Heart left ventricle (tissue), 16 donors: ENCODE results near the gene LARP1. TPM values are rescaled to one million over a fixed set of nuclear protein-coding genes. Genes with fewer than 3 reads are reported as not detected.

ENCODE experiments used
- ATAC-seq, 4 donors: fragments of 200-7000 bp; cut with Tn5 transposase; one replicate each; pipeline ENCODE4 v1.9.1; 2020 to 2022; ENCODE audit warnings: moderate library complexity in 4 of 4, mild to moderate bottlenecking in 3 of 4, moderate number of reproducible peaks in 1 of 4
- DNase-seq, 5 donors: peaks; one replicate each; pipeline ENCODE4 v3.0.0-alpha.2; 2020
- H3K27ac ChIP-seq, 12 donors: fragments of 200-600 bp; sonication (generic) in 4 of 12; one replicate each; pipeline versions ENCODE4 v1.5.0 to v1.8.0; 2016 to 2022; ENCODE audit warnings: mild to moderate bottlenecking in 2 of 12
- H3K27me3 ChIP-seq, 9 donors: fragments of 200-600 bp; sonication (generic) in 2 of 9; one replicate each; pipeline versions ENCODE4 v1.5.1 to v1.8.0; 2016 to 2022; ENCODE audit warnings: mild to moderate bottlenecking in 3 of 9
- H3K36me3 ChIP-seq, 9 donors: fragments of 200-600 bp; sonication (generic) in 2 of 9; one replicate each; pipeline versions ENCODE4 v1.5.0 to v1.8.0; 2018 to 2022; ENCODE audit warnings: mild to moderate bottlenecking in 2 of 9
- H3K4me1 ChIP-seq, 12 donors: fragments of 200-600 bp; sonication (generic) in 4 of 12; one replicate each; pipeline versions ENCODE4 v1.5.0 to v1.8.0; 2016 to 2022; ENCODE audit warnings: mild to moderate bottlenecking in 3 of 12
- H3K4me3 ChIP-seq, 12 donors: fragments of 200-600 bp; sonication (generic) in 4 of 12; one replicate each; pipeline versions ENCODE4 v1.5.0 to v1.8.0; 2017 to 2022; ENCODE audit warnings: mild to moderate bottlenecking in 9 of 12, moderate library complexity in 4 of 12
- H3K9me3 ChIP-seq, 12 donors: fragments of 200-600 bp; sonication (generic) in 4 of 12; one replicate each; pipeline versions ENCODE4 v1.5.0 to v1.8.0; 2016 to 2022; ENCODE audit warnings: mild to moderate bottlenecking in 1 of 12
- POLR2A ChIP-seq, 2 donors: fragments of 450-650 bp; IDR thresholded peaks; one replicate each; pipeline ENCODE4 v1.6.1; 2017; ENCODE audit warnings: antibody characterized with exemption in 2 of 2, mild to moderate bottlenecking in 2 of 2, moderate library complexity in 2 of 2
- WGBS, 4 donors: extraction: QIAGEN DNeasy Blood & Tissue Kit in 2 of 4; methylation state at CpG; one replicate each; pipeline versions ENCODE4 v1.1.5 to v1.1.7; 2013 to 2018; 5-methylcytosine and 5-hydroxymethylcytosine counted together
- intact Hi-C, 10 donors: fragments of 100-400 bp; cut with DNase I; formaldehyde crosslinking; loops; one replicate each; pipeline versions ENCODE4 v1.11.1 to v1.14.2; 2022
- polyA plus RNA-seq, 2 donors: library from polyadenylated mRNA; stranded (reverse); fragments of 200-250 nt; gene quantifications; one replicate each; pipeline ENCODE4 v1.2.3, GENCODE V29; 2013
- total RNA-seq, 9 donors: library from RNA; depleted of rRNA in 2 of 9; stranded (reverse); fragments of >200 nt in 2 of 9; fragmentation: NEBNext Ultra II Directional in 3 of 9; extraction: Animal tissue kit (Norgen Biotek cat#: 25700) in 3 of 9; gene quantifications; one replicate each; pipeline versions ENCODE4 v1.1.0 to v1.2.4, GENCODE V29; 2016 to 2023
- TF ChIP-seq, protein P1 (sequence below), 12 donors: fragments of 200-600 bp; sonication (generic) in 4 of 12; IDR thresholded peaks; one replicate each; pipeline versions ENCODE4 v1.5.0 to v1.8.0; 2018 to 2022; ENCODE audit warnings: antibody characterized with exemption in 12 of 12, mild to moderate bottlenecking in 5 of 12
- donor health status: ischemic (EF 13 %, LVEDD 7.1; RV severe dilation, severe dysfunction).
- donor health status: healthy with polysubstance abuse.
- donor health status: DM: no; HTN: yes; CAD: no.
- donor health status: DM: no; HTN: no; CAD: no.
- donor health status: ischemic (EF 25% LVEDD 6.9; RV normal size, moderate dysfunction).
- donor health status: ischemic (EF 25% LVEDD 5.7; RV mildly dilated, moderate dysfunction).
- donor health status: healthy.
- donor health status: DM: yes; HTN: yes; CAD: no.
- donor health status: ischemic (EF 35%, LVEDD 5.7; RV mildly dilated, moderate dysfunction).
- donor health status: nonischemic (EF 11% LVEDD 7.7; RV severe dilation, severe dysfunction).
- donor health status: DM: yes; HTN: yes; CAD: no.
- donor health status: PGD.
- donor health status: ischemic (EF 29% LVEDD 5.4; RV normal size, mild dysfunction).
- donor health status: nonischemic (EF 23%, LVEDD 6.1; RV moderate dilation, normal function).

LARP1 gene
- total and polyA plus RNA-seq, 11 donors = 36.5 to 189 (median 164) TPM

DNA sequence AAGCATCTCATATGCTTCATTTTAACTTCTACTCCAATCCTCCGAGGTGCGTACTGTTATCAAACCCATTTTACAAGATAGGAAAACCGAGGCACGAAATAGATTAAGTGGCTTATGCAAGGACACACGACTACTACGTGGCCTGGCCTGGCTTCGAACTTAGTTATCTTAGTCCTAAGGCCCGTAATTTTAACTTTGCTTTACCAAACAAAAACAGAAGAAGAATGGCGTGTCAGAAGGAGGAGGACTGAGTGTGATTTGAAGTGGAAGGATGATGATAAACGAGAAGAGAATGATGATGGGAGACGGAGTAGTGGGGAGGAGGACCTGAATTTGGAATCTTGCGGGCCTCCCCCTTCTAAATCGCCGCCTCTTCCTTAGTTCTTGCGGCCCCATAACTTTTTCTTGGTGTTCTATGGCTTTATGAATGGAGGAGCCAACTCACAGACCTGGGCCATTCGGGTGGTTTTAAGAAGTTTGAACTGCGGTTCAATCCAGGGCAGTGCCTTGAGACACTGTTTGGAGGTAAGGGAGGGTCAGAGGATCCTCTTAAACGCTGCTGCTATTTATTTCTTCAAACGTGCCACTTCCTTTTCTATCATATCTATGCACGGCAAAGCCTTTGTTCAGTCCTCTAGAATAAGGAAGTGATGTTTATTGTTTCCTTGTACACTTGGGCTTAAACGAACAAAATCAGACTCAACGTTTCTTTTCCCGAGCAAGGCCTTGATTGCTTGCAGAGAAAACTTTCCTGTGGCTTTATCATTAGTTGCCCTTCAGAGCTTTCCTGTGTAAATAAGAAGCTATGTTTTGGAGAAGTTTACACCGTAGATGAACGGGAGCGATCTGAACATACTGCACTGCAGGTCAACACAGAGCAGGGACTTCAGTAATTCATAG is 104.0 kb downstream of the LARP1 start:
- intact Hi-C loops = loop anchor here in 8 of 10 donors (1.0 to 5.0 kb wide), 5 partner anchors 22 to 104 kb away; partner anchors contain the start of genes LARP1 (in 7 of the 8) and GEMIN5 (in 2 of the 8)
- peak overlapping the region; percentile 92 to 100 (median 98) for H3K27ac ChIP-seq
- ATAC-seq (no peak), DNase-seq (no peak)
- WGBS, 4 donors = 1 to 2% (median 2%) methylated on average over 26 of the region's 26 CpGs
- H3K9me3 ChIP-seq = no peaks in the 10 kb centered on the region
- peak overlapping the region; percentile 61 to 97 (median 82) for H3K4me3 ChIP-seq
- TF ChIP-seq, protein P1, sequence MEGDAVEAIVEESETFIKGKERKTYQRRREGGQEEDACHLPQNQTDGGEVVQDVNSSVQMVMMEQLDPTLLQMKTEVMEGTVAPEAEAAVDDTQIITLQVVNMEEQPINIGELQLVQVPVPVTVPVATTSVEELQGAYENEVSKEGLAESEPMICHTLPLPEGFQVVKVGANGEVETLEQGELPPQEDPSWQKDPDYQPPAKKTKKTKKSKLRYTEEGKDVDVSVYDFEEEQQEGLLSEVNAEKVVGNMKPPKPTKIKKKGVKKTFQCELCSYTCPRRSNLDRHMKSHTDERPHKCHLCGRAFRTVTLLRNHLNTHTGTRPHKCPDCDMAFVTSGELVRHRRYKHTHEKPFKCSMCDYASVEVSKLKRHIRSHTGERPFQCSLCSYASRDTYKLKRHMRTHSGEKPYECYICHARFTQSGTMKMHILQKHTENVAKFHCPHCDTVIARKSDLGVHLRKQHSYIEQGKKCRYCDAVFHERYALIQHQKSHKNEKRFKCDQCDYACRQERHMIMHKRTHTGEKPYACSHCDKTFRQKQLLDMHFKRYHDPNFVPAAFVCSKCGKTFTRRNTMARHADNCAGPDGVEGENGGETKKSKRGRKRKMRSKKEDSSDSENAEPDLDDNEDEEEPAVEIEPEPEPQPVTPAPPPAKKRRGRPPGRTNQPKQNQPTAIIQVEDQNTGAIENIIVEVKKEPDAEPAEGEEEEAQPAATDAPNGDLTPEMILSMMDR (IDR thresholded peaks at IDR 0.05) = no peak
- no peak for TF ChIP-seq POLR2A (IDR thresholded peaks at IDR 0.05)
- H3K4me1 ChIP-seq = peaks cover 3 to 48% (median 35%) of the 10 kb centered on the region in 12 donors
- peaks cover 0 to 26% (median 10%) of the 10 kb centered on the region in 9 donors for H3K36me3 ChIP-seq
- no peaks in the 10 kb centered on the region for H3K27me3 ChIP-seq

DNA sequence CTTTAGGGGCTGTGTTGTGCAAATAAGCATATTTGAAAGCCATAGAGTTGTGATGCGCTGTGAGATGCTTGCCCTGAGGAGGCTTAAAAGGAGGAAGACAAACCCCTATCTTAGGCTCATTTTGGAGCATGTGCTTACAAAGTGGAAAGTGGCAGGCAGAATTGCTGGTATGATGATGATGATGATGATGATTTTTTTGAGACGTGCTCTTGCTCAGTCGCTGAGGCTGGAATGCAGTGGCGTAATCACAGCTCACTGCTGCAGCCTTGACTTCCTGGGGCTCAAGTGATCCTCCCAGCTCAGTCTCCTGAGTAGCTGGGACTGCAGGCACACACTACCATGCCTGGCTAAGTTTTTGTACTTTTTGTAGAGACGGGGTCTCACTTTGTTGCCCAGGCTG is 104.9 kb downstream of the LARP1 start:
- 22 to 34% (median 28%) methylated on average over 5 of the region's 5 CpGs for WGBS, 4 donors
- H3K9me3 ChIP-seq = no peaks in the 10 kb centered on the region
- TF ChIP-seq, protein P1 (IDR thresholded peaks at IDR 0.05) = no peak
- TF ChIP-seq POLR2A (IDR thresholded peaks at IDR 0.05) = no peak
- DNase-seq (peak in 1 of 5 donors; percentile 36), ATAC-seq (no peak)
- peaks cover 0 to 35% (median 16%) of the 10 kb centered on the region in 9 donors for H3K36me3 ChIP-seq
- H3K4me3 ChIP-seq = peak overlapping the region in 11 of 12 donors; percentile 76 to 97 (median 82)
- no peaks in the 10 kb centered on the region for H3K27me3 ChIP-seq
- H3K27ac ChIP-seq = peak overlapping the region in 10 of 12 donors; percentile 92 to 100 (median 98)
- peaks cover 3 to 48% (median 35%) of the 10 kb centered on the region in 12 donors for H3K4me1 ChIP-seq
- intact Hi-C loops = no loop called here

DNA sequence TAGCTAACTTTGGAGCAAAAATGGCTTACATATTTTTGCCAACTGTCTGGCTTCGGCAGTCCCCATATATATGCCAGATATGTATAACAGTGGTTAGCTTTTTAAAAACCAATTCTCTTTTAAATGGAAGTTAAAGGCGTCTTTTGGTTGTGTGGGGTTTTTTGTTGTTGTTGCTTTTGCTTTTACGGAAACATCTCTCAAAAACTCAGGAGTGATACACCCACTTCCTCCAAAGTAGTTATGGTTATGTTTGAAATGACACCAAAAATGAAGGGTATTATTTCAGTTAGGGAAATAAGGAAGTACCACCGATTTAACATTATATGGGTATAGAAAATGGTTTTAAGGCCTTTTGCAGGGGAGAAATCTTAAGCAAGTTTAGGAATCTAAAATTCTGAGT is 105.6 kb downstream of the LARP1 start:
- TF ChIP-seq, protein P1 (IDR thresholded peaks at IDR 0.05) = no peak
- no peak for TF ChIP-seq POLR2A (IDR thresholded peaks at IDR 0.05)
- peak overlapping the region in 8 of 12 donors; percentile 4 to 100 (median 98) for H3K27ac ChIP-seq
- H3K4me1 ChIP-seq = peaks cover 3 to 48% (median 35%) of the 10 kb centered on the region in 12 donors
- H3K9me3 ChIP-seq = no peaks in the 10 kb centered on the region
- no peaks in the 10 kb centered on the region for H3K27me3 ChIP-seq
- WGBS, 4 donors = 37 to 51% (median 45%) methylated on average over 4 of the region's 4 CpGs
- DNase-seq = no peak
- intact Hi-C loops = no loop called here
- no peak for ATAC-seq
- H3K4me3 ChIP-seq = peak overlapping the region in 9 of 12 donors; percentile 76 to 97 (median 82)
- peaks cover 0 to 42% (median 23%) of the 10 kb centered on the region in 9 donors for H3K36me3 ChIP-seq

DNA sequence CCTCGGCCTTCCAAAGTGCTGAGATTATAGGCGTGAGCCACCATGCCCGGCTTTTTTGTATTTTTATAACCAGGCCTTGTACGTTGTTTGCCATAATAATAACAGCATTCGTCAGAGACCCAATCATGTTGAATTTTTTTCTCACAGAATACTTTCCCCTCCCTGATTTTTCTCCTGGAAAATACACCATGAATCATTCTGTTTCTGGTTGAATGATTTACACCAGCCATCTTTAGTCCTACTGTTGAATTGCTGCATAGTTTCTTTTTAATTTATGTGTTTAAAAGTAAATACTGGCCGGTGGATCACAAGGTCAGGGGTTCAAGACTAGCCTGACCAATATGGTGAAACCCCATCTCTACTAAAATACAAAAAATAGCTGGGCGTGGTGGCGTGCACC is 106.8 kb downstream of the LARP1 start:
- intact Hi-C loops = no loop called here

More for the DNA sequence above, 106.8 kb downstream of the LARP1 start:
- H3K4me3 ChIP-seq = no peak overlapping the region
- peaks cover 0 to 54% (median 35%) of the 10 kb centered on the region in 9 donors for H3K36me3 ChIP-seq
- 71 to 80% (median 72%) methylated on average over 8 of the region's 8 CpGs for WGBS, 4 donors
- H3K9me3 ChIP-seq = no peaks in the 10 kb centered on the region
- no peak for ATAC-seq
- peak overlapping the region in 1 of 12 donors; percentile 30 for H3K27ac ChIP-seq
- peaks cover 3 to 43% (median 30%) of the 10 kb centered on the region in 12 donors for H3K4me1 ChIP-seq
- TF ChIP-seq, protein P1 (IDR thresholded peaks at IDR 0.05) = no peak
- no peak for TF ChIP-seq POLR2A (IDR thresholded peaks at IDR 0.05)
- no peaks in the 10 kb centered on the region for H3K27me3 ChIP-seq
- DNase-seq = no peak
